HEK293 (cell line): ENCODE measurements around the gene NIPSNAP3A.

ENCODE experiments used
- CTCF ChIA-PET: fragments of 350-600 bp; formaldehyde crosslinking; extraction: SDS; loops from one replicate; lab custom pipeline; 2021; ENCODE audit warnings: antibody characterized with exemption; lab: Yijun Ruan, JAX
- POLR2A ChIA-PET: fragments of 300-600 bp; formaldehyde crosslinking; extraction: SDS; loops from one replicate; lab custom pipeline; 2020; ENCODE audit warnings: antibody characterized with exemption, inconsistent platforms; lab: Yijun Ruan, JAX
- H3K27ac ChIP-seq: fragments of 200-500 bp; sonication (Bioruptor generic); 2 replicates; pipeline ENCODE4 v1.5.1; 2014; ENCODE audit warnings: low read depth, low read length, control low read depth, inconsistent platforms; ENCODE audit errors: extremely low read depth
- H3K36me3 ChIP-seq, 2 experiments: fragments of 200-500 bp in 1 of 2; sonication (Bioruptor generic) in 1 of 2; 1 replicate in 1 of 2; 2 replicates in 1 of 2; pipeline ENCODE4 v1.5.1; 2014 to 2017; ENCODE audit warnings: inconsistent platforms in 2 of 2, low read length in 2 of 2; ENCODE audit not compliant: control insufficient read depth in 2 of 2, insufficient read depth in 1 of 2
- H3K4me1 ChIP-seq: fragments of 200-500 bp; sonication (Bioruptor generic); 2 replicates; pipeline ENCODE4 v1.5.1; 2014; ENCODE audit warnings: mild to moderate bottlenecking, low read length, inconsistent platforms; ENCODE audit not compliant: control insufficient read depth, insufficient read depth
- H3K4me3 ChIP-seq: 2 replicates; pipeline ENCODE4 v1.5.1; 2011; ENCODE audit warnings: low read depth, mild to moderate bottlenecking, control low read depth, low read length, moderate library complexity
- H3K9me3 ChIP-seq: fragments of 200-500 bp; sonication (Bioruptor generic); 2 replicates; pipeline ENCODE4 v1.5.1; 2014; ENCODE audit warnings: low read depth, low read length, inconsistent platforms; ENCODE audit not compliant: control insufficient read depth, insufficient read depth
- BCL11A ChIP-seq: fragments of 450-650 bp; formaldehyde crosslinking; IDR thresholded peaks from 2 replicates; pipeline ENCODE4 v1.5.1; 2016; ENCODE audit warnings: low read depth, missing biosample characterization, missing genetic modification characterization
- BCL6B ChIP-seq: fragments of 450-650 bp; formaldehyde crosslinking; IDR thresholded peaks from 2 replicates; pipeline ENCODE4 v1.5.1; 2017; ENCODE audit warnings: missing biosample characterization, missing genetic modification characterization
- EGR2 ChIP-seq: fragments of 450-650 bp; formaldehyde crosslinking; IDR thresholded peaks from 2 replicates; pipeline ENCODE4 v1.5.1; 2016; ENCODE audit warnings: low read depth, missing biosample characterization, missing genetic modification characterization
- KLF1 ChIP-seq: fragments of 450-650 bp; formaldehyde crosslinking; IDR thresholded peaks from 2 replicates; pipeline ENCODE4 v1.5.1; 2016; ENCODE audit warnings: missing biosample characterization, missing genetic modification characterization
- MZF1 ChIP-seq: fragments of 450-650 bp; formaldehyde crosslinking; IDR thresholded peaks from 2 replicates; pipeline ENCODE4 v1.5.1; 2017; ENCODE audit warnings: missing biosample characterization, missing genetic modification characterization, borderline replicate concordance
- PATZ1 ChIP-seq: fragments of 450-650 bp; formaldehyde crosslinking; IDR thresholded peaks from 2 replicates; pipeline ENCODE4 v1.5.1; 2016; ENCODE audit warnings: missing biosample characterization, missing genetic modification characterization
- PRDM1 ChIP-seq: fragments of 450-650 bp; formaldehyde crosslinking; IDR thresholded peaks from 2 replicates; pipeline ENCODE4; 2016; ENCODE audit warnings: missing biosample characterization, missing genetic modification characterization
- SCRT2 ChIP-seq: fragments of 450-650 bp; formaldehyde crosslinking; IDR thresholded peaks from 2 replicates; pipeline ENCODE4 v1.5.1; 2016; ENCODE audit warnings: missing biosample characterization, missing genetic modification characterization
- TRIM28 ChIP-seq: IDR thresholded peaks from 2 replicates; pipeline ENCODE4 v1.6.1; 2011; ENCODE audit warnings: low read length, control low read depth, borderline replicate concordance
- ZBTB1 ChIP-seq: fragments of 450-650 bp; formaldehyde crosslinking; IDR thresholded peaks from 2 replicates; pipeline ENCODE4 v1.5.1; 2016; ENCODE audit warnings: missing biosample characterization, missing genetic modification characterization
- ZBTB44 ChIP-seq: fragments of 450-650 bp; IDR thresholded peaks from 2 replicates; pipeline ENCODE4 v1.5.1; 2018; ENCODE audit warnings: missing biosample characterization, mild to moderate bottlenecking, missing genetic modification characterization
- ZNF138 ChIP-seq: fragments of 450-650 bp; formaldehyde crosslinking; IDR thresholded peaks from 2 replicates; pipeline ENCODE4 v1.5.1; 2016; ENCODE audit warnings: missing biosample characterization, missing genetic modification characterization, borderline replicate concordance
- ZNF146 ChIP-seq: fragments of 450-650 bp; formaldehyde crosslinking; IDR thresholded peaks from 2 replicates; pipeline ENCODE4 v1.5.1; 2016; ENCODE audit warnings: missing biosample characterization, missing genetic modification characterization
- ZNF18 ChIP-seq: fragments of 450-650 bp; formaldehyde crosslinking; IDR thresholded peaks from 2 replicates; pipeline ENCODE4 v1.5.1; 2016; ENCODE audit warnings: missing biosample characterization, missing genetic modification characterization
- ZNF184 ChIP-seq: fragments of 450-650 bp; IDR thresholded peaks from 2 replicates; pipeline ENCODE4 v1.5.1; 2018; ENCODE audit warnings: missing biosample characterization, mild to moderate bottlenecking, missing genetic modification characterization
- ZNF223 ChIP-seq: fragments of 450-650 bp; formaldehyde crosslinking; IDR thresholded peaks from 2 replicates; pipeline ENCODE4 v1.5.1; 2016; ENCODE audit warnings: missing biosample characterization, missing genetic modification characterization
- ZNF239 ChIP-seq: fragments of 450-650 bp; formaldehyde crosslinking; IDR thresholded peaks from 2 replicates; pipeline ENCODE4 v1.5.1; 2016; ENCODE audit warnings: missing biosample characterization, missing genetic modification characterization
- ZNF274 ChIP-seq, 2 experiments: fragments of 200-500 bp in 1 of 2; fragments of 450-650 bp in 1 of 2; sonication (Bioruptor generic) in 1 of 2; formaldehyde crosslinking in 1 of 2; IDR thresholded peaks; 2 replicates each; pipeline versions ENCODE4 v1.5.1 to v1.6.1; 2014 to 2016; ENCODE audit warnings: borderline replicate concordance in 1 of 2, inconsistent platforms in 1 of 2, low read length in 1 of 2, missing biosample characterization in 1 of 2, missing genetic modification characterization in 1 of 2
- ZNF416 ChIP-seq: fragments of 450-650 bp; formaldehyde crosslinking; IDR thresholded peaks from 2 replicates; pipeline ENCODE4 v1.5.1; 2016; ENCODE audit warnings: missing biosample characterization, missing genetic modification characterization
- ZNF449 ChIP-seq: fragments of 450-650 bp; formaldehyde crosslinking; IDR thresholded peaks from 2 replicates; pipeline ENCODE4 v1.5.1; 2017; ENCODE audit warnings: missing biosample characterization, mild to moderate bottlenecking, missing genetic modification characterization, moderate library complexity
- ZNF488 ChIP-seq: fragments of 450-650 bp; formaldehyde crosslinking; IDR thresholded peaks from 2 replicates; pipeline ENCODE4 v1.5.1; 2016; ENCODE audit warnings: missing biosample characterization, missing genetic modification characterization
- ZNF544 ChIP-seq: fragments of 450-650 bp; formaldehyde crosslinking; IDR thresholded peaks from 2 replicates; pipeline ENCODE4 v1.5.0; 2017; ENCODE audit warnings: missing biosample characterization, missing genetic modification characterization
- ZNF600 ChIP-seq: fragments of 450-650 bp; formaldehyde crosslinking; IDR thresholded peaks from 2 replicates; pipeline ENCODE4 v1.5.1; 2016; ENCODE audit warnings: missing biosample characterization, missing genetic modification characterization
- ZNF701 ChIP-seq: fragments of 450-650 bp; formaldehyde crosslinking; IDR thresholded peaks from 2 replicates; pipeline ENCODE4 v1.5.1; 2016; ENCODE audit warnings: missing biosample characterization, missing genetic modification characterization

Gene NIPSNAP3A

GRCh38 chr9:104711604-104712003 is 35.9 kb upstream of the NIPSNAP3A start:
- POLR2A ChIA-PET, result no interaction called here
- no peaks in the 10 kb centered on the region for H3K36me3 ChIP-seq

GRCh38 chr9:104725014-104725413 is 22.5 kb upstream of the NIPSNAP3A start:
- TF ChIP-seq ZNF488 (tag by site-specific recombination) (no peak), ZNF223 (no peak), ZNF701 (no peak), EGR2 (tag by site-specific recombination) (0 out of 2 replicates have a peak, but pooled peaks have one; percentile 7), TRIM28 (no peak), ZNF184 (tag by site-specific recombination) (no peak), ZNF138 (tag by site-specific recombination) (no peak), BCL11A (tag by site-specific recombination) (no peak), ZNF544 (tag by site-specific recombination) (no peak)
- TF ChIP-seq, all 188 proteins: peak for 1
- no peak overlapping the region for H3K4me3 ChIP-seq
- CTCF ChIA-PET, result no interaction called here

More at GRCh38 chr9:104711604-104712003, 35.9 kb upstream of the NIPSNAP3A start:
- CTCF ChIA-PET, result no interaction called here
- H3K4me3 ChIP-seq, result no peak overlapping the region
- H3K27ac ChIP-seq, result no peak overlapping the region
- no peaks in the 10 kb centered on the region for H3K9me3 ChIP-seq
- H3K4me1 ChIP-seq, result no peaks in the 10 kb centered on the region
- no peak for TF ChIP-seq ZNF416 (tag by site-specific recombination)
- TF ChIP-seq SCRT2 (tag by site-specific recombination), result no peak
- no peak for TF ChIP-seq MZF1 (tag by site-specific recombination)
- no peak for TF ChIP-seq ZNF18 (tag by site-specific recombination)
- TF ChIP-seq ZNF146 (tag by site-specific recombination), result no peak
- TF ChIP-seq ZNF449 (tag by site-specific recombination), result no peak
- no peak for TF ChIP-seq PATZ1 (tag by site-specific recombination)

GRCh38 chr9:104738452-104738851 is 9.0 kb upstream of the NIPSNAP3A start:
- CTCF ChIA-PET, result interaction anchor here (0.9 kb wide), 1 partner anchor 69 kb away, joined by 3 read pairs; no protein-coding TSS in a partner anchor
- Histone ChIP-seq H3K4me3 (no peak overlapping the region), H3K27ac (no peak overlapping the region), H3K36me3 (no peaks in the 10 kb centered on the region), H3K4me1 (no peaks in the 10 kb centered on the region), H3K9me3 (no peaks in the 10 kb centered on the region)
- POLR2A ChIA-PET, result no interaction called here
- no peak for TF ChIP-seq TRIM28
- TF ChIP-seq ZBTB1, result no peak
- TF ChIP-seq ZNF274 (IDR thresholded peaks at IDR 0.05; ENCODE audit: low read length), result no peak
- no peak for TF ChIP-seq ZNF274 (tag by site-specific recombination; IDR thresholded peaks at IDR 0.05; ENCODE audit: borderline replicate concordance)
- TF ChIP-seq ZBTB44 (tag by site-specific recombination), result no peak
- no peak for TF ChIP-seq ZNF600
- TF ChIP-seq PRDM1, result no peak
- no peak for TF ChIP-seq KLF1
- no peak for TF ChIP-seq ZNF239 (tag by site-specific recombination)
- no peak for TF ChIP-seq BCL6B

More at GRCh38 chr9:104725014-104725413, 22.5 kb upstream of the NIPSNAP3A start:
- no peaks in the 10 kb centered on the region for H3K36me3 ChIP-seq
- H3K27ac ChIP-seq, result no peak overlapping the region
- no peaks in the 10 kb centered on the region for H3K9me3 ChIP-seq
- H3K4me1 ChIP-seq, result no peaks in the 10 kb centered on the region
- POLR2A ChIA-PET, result no interaction called here
